Umbilical cord (tissue), 2 donors: ENCODE results near the gene ASL. TPM values are rescaled to one million over a fixed set of nuclear protein-coding genes. Genes with fewer than 3 reads are reported as not detected.
"Not testable (repeated sequence)": the region's sequence is repeated elsewhere in the genome, so short reads cannot be mapped to it uniquely, and the experiment has no call there.

Source experiments
- DNase-seq: peaks from one replicate; pipeline ENCODE4 v3.0.0-alpha.2; 2015; ENCODE audit warnings: low spot score
- total RNA-seq: library from RNA; depleted of rRNA; stranded (reverse); fragments of >200 nt; gene quantifications from one replicate; pipeline ENCODE4 v1.2.3, GENCODE V29; 2014; ENCODE audit warnings: low replicate concordance; ENCODE audit not compliant: insufficient read depth

ASL gene
- total RNA-seq, 1 donor from 2014 or later, result 20.0 TPM

- no peak for DNase-seq
These were observed 1.1 kb downstream of the ASL start for GRCh38 chr7:66076462-66077329.

DNA sequence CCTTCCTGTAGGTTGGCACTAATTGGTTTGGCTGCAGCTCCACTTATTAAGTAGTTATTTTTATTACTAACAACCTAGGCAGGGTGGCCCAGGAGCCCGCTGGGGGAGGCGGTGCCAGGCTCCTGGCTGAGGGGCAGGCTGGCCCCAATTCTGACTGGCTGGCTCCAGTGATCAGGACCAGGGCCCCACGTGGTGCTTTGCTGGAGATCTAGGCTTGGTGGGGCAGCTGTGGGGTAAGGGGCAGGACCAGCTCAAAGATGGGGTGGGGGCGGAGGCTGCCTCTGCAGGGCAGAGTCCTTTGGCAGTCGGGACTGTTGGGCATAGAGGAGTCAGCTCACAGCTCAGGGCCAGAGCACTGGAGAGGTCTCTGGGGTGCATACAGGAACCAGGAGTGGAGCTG lies 2.4 kb downstream of the ASL start:
- DNase-seq, result no peak

GRCh38 chr7:66082083-66082482 lies 6.5 kb downstream of the ASL start:
- no peak for DNase-seq

DNA sequence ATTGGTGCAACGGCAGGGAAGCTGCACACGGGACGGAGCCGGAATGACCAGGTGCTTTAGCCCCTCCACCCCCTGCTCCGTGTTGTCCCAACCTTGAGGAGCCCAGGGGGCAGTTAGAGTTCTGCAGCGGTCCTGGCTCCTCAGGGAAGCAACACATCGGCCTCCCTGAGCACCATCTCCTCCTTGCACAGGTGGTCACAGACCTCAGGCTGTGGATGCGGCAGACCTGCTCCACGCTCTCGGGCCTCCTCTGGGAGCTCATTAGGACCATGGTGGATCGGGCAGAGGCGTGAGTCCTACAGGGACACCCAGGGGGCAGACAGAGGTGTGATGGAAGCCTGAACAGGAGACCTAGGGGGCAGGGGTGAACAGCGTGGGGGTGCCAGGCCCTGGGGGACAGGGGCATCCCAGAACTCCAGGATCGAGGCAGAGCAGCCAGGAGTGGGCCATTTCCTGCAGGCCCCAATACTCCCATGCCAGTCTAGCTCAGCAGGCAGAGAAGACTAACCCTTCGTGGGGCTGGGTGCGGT lies 7.3 kb downstream of the ASL start:
- no peak for DNase-seq

DNA sequence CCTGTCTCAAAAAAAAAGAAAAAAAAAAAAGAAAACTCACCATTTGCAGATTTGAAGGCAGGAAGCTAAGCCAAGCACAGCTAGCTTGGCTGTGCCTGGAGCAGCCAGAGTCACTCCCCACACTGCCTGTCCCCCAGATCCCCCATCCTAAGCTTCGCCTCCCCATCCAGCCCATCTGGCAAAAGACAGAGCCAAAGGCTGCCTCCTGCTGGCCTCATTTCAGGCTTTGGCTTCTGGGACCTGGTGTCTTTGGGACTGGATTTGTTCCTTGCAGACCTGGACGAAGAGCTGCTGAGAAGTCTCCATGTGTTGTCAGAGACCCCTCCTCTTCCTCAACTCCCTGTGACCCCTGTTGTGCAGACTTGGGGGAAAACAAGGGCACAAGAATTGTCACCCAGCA lies 8.1 kb downstream of the ASL start:
- no peak for DNase-seq

DNA sequence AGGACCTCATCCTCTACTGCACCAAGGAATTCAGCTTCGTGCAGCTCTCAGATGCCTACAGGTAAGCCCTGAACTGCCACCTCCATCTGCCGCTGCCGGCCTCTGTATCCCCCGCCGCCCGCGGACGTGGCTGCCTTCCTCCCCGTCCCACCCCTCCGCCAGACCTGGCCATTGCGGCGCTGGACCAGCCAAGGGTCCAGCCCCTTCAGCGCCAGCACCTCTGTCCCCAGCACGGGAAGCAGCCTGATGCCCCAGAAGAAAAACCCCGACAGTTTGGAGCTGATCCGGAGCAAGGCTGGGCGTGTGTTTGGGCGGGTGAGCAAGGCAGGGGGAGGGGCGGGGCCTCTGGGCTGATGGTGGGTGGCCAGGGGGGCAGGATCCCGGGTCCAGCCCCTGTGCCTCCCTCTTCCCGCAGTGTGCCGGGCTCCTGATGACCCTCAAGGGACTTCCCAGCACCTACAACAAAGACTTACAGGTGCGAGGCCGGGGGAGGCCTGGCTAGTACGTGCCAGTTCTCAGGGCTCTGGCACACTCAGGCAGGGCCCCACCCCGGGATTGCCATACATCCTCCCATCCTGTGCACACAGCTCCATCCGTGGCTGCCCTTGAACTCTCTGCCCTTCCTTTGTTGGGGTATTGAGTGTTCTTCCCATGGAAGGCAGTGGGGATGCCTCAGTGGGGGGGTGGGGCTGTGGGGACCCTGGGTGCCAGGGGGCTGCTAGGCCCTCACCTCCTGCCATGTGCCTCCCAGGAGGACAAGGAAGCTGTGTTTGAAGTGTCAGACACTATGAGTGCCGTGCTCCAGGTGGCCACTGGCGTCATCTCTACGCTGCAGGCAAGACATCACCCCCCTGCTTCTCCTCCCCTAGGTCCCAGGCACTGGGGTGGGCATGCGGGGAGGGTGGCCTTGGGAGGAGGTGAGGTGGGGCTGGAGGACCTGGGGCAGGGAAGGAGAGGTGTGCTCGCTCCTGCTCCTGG lies 13.5 kb downstream of the ASL start:
- DNase-seq, result no peak

DNA sequence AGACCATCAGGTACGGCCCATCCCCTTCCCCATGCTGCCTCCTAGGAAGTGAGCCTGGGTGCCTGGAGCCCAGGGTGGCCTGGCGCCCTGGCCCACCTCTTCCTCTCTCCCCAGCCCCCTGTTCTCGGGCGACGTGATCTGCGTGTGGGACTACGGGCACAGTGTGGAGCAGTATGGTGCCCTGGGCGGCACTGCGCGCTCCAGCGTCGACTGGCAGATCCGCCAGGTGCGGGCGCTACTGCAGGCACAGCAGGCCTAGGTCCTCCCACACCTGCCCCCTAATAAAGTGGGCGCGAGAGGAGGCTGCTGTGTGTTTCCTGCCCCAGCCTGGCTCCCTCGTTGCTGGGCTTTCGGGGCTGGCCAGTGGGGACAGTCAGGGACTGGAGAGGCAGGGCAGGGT lies 17.0 kb downstream of the ASL start:
- no peak for DNase-seq

DNA sequence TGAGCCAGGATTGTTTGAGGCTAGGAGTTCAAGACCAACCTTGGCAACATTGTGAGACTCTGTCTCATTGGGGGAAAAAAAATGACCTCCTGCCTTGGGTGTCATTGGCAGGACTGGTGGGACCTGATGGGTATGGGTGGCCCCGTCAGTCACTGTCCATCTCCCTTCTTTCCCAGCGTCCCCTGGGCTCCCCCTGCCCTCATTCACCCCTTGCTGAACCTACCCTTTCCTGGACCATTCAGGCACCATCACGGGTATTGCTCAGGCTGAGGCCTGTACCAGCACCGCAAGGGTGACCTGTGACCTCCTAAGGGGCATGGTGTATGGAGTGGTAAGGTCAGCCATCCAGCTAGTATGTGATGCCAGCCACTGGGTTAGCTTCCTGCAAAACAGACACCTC lies 19.4 kb downstream of the ASL start:
- no peak for DNase-seq

GRCh38 chr7:66099232-66099550 lies 23.6 kb downstream of the ASL start:
- no peak for DNase-seq

- DNase-seq, result peak; percentile 93
These were observed 24.2 kb downstream of the ASL start for GRCh38 chr7:66099551-66100407.

GRCh38 chr7:66100408-66101050 lies 24.9 kb downstream of the ASL start:
- no peak for DNase-seq

DNA sequence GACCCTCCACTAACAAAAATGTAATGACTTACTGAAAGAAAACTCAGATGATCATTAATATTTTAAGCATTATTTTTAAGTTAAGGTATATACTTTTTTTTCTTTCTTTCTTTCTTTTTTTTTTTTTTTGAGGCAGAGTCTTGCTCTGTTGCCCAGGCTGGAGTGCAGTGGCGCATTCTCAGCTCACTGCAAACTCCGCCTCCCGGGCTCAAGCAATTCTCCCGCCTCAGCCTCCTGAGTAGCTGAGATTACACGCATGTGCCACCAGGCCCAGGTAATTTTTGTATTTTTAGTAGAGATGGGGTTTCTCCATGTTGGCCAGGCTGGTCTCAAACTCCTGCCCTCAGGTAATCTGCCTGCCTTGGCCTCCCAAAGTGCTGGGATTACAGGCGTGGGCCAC lies 26.5 kb downstream of the ASL start:
- DNase-seq, result not testable (repeated sequence)

DNA sequence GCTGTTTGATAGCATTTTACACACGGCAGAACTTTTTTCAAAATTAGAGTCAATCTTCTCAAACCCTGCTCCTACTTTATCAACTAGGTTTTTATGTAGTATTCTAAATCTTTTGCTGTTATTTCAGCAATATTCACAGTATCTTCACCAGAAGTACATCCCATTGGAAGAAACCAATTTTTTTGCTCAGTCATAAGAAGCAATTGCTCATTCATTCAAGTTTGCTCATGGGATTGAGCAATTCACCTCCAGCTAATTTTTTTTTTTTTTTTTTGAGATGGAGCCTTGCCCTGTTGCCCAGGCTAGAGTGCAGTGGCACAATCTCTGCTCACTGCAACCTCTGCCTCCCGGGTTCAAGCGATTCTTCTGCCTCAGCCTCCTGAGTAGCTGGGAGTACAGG lies 28.4 kb downstream of the ASL start:
- DNase-seq, result not testable (repeated sequence)

GRCh38 chr7:66105263-66105748 lies 29.7 kb downstream of the ASL start:
- DNase-seq, result no peak

DNA sequence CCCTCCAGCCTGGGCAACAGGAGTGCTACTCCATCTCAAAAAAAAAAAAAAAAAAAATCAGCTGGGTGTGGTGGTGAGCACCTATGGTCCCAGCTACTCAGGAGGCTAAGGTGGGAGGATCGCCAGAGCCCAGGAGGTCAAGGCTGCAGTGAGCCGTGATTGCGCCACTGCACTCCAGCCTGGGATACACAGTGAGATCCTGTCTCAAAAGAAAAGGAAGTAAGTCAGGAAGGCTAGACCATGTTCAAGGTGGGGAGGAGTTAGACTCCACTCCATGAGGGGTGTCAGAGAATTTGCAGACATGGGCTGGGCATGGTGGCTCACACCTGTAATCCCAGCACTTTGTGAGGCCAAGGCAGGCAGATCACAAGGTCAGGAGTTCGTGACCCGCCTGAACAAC lies 32.8 kb downstream of the ASL start:
- not testable (repeated sequence) for DNase-seq

GRCh38 chr7:66110856-66111255 lies 35.2 kb downstream of the ASL start:
- DNase-seq, result no peak

GRCh38 chr7:66114743-66115649 lies 39.4 kb downstream of the ASL start, which contains the start of gene CRCP:
TSS of gene CRCP (plus strand) at chr7:66114847. CDS start at chr7:66114963, 116 bp downstream.
- DNase-seq, result peak; percentile 94

DNA sequence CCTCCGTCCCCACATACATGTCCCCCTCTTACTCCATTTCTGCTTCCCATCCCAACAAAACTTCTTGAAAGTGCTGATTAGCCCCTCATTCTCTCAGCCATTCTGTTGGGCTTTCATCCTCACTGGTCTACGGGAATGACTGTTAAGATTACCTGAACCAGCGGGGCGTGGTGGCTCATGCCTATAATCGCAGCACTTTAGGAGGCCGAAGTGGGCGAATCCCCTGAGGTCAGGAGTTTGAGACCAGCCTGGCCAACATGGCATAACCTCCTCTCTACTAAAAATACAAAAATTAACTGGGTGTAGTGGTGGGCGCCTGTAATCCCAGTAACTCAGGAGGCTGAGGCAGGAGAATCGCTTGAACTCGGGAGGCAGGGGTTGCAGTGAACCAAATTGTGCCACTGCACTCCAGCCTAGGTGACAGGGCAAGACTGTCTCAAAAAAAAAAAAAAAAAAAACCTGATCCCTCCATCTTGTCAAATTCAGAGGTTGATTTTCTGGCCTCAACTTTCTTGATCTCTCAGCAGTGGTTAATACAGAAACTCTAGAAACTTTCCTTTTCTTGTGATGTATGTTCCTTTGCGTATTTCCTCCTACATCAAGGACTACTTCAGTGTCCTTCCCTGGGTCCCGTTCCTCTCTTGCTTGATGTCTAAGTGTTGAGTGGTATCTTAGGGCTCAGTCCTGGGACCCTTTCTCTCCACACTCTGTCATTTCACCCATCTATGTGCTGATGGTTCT lies 41.2 kb downstream of the ASL start:
- DNase-seq, result not testable (repeated sequence)

DNA sequence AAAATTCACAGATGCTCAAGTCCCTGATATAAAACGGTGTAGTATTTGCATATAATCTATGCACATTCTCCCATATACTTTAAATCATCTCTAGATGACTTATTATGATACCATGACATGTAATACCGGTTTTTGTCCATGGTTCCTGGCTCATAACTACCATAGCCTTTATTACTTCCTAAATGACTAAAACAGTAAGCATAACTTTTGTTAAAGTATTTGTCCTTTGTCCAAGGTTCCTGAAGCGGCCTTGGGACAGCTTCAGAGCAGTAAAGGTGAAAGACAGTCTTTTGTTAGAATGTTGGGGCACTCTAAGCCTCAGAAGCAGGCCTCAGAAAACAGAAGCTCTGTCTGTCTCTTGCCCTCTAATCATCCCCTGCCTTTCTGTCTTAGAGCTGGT lies 43.0 kb downstream of the ASL start:
- no peak for DNase-seq
